Airway epithelial cell (primary cell): ENCODE measurements around the gene FAM174C. TPM values are rescaled to one million over a fixed set of nuclear protein-coding genes. Genes with fewer than 3 reads are reported as not detected.

Source experiments
- total RNA-seq: library from RNA; depleted of rRNA; stranded (reverse); fragments of >200 nt; gene quantifications from 2 replicates; pipeline ENCODE4 v1.2.3, GENCODE V29; 2015

Gene FAM174C
- total RNA-seq = 81.9 and 109 TPM in 2 replicates

DNA sequence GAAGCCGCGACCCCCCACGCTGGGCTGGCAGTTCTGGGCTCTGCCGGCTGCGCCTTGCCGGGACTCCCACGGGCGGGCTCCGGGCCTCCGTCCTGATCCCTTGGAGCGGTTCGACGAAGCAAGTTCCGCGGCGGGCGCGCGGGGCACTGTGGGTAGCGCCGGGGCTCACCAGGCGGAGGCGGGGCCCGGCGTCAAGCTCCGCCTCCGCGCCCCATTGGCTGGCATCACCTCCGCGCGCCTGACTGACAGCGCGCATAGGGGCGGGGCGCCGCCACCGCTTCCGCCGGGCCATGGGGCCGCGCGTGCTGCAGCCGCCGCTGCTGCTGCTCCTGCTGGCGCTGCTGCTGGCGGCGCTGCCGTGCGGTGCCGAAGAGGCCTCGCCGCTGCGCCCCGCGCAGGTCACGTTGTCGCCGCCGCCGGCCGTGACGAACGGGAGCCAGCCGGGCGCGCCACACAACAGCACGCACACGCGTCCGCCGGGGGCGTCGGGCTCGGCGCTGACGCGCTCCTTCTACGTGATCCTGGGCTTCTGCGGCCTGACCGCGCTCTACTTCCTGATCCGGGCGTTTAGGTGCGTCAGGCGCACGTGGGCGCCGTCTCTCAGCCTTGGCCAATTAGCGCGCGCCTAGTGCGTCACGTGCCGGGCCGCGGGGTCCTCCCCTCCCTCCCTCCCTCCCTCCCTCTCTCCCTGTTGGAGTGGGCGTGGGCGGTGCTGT is at the start of gene FAM174C:
FAM174C (plus strand) TSS at position 271 of the 716 bp plus-strand sequence; CDS start at position 291, 20 bp downstream.

DNA sequence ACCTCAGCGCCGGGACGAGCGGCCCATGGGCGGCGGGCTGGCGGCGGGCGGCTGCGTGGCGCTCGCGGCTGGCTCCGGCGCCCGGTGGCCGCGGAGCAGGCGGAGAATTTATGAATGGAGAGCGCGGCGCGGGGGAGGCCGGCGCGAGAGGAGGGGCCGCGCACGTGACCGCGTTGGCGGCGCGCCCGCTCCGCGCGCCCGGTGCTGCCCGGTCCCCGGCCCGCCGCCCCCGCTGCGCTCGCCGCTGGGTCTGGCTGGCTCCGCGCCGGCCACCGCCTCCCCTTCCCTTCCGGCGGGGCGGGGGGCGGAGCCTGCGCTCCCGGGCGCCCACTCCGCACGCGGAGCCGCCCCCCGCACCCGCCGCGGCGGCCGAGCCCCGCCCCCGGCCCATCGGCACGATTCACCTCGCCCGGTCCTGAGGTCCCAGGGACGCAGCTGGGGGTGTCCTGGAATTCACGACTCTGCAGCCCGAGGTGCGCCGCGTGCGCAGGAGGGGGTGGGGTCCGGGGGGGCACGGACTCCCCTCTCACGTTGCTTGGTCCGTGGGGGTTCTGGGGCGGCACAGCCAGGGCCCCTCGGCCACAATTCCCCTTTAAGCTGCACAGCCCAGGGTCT is 37.5 kb upstream of the FAM174C start, which contains the start of gene CBARP:
CBARP (minus strand) TSS at position 252 of the 615 bp plus-strand sequence. CDS start 1,905 bp downstream, outside the sequence.

DNA sequence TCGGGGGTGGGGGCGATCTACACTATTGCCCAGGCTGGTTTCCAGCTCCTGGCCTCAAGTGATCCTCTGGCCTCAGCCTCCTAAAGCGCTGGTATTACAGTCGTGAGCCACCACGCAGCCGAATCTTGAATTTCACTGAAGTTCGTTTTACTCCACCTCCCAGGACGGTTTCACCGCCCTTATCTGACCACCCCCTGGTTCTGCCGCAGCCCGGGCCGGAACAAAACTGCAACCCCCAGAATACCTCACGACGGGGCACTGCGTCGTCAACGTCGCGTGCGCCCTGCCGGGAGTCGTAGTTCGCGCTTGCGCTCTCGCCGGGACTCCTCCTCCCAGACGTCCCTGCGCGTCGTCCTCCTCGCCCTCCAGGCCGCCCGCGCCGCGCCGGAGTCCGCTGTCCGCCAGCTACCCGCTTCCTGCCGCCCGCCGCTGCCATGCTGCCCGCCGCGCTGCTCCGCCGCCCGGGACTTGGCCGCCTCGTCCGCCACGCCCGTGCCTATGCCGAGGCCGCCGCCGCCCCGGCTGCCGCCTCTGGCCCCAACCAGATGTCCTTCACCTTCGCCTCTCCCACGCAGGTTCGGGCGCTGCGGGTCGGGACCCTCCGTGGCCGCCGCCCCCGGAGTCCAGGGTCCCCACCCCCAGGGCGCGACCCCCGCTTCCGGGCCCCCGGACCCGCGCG is 33.8 kb upstream of the FAM174C start, which contains the start of gene ATP5F1D:
ATP5F1D (plus strand) TSS at position 335 of the 679 bp plus-strand sequence; CDS start at position 435, 100 bp downstream.

DNA sequence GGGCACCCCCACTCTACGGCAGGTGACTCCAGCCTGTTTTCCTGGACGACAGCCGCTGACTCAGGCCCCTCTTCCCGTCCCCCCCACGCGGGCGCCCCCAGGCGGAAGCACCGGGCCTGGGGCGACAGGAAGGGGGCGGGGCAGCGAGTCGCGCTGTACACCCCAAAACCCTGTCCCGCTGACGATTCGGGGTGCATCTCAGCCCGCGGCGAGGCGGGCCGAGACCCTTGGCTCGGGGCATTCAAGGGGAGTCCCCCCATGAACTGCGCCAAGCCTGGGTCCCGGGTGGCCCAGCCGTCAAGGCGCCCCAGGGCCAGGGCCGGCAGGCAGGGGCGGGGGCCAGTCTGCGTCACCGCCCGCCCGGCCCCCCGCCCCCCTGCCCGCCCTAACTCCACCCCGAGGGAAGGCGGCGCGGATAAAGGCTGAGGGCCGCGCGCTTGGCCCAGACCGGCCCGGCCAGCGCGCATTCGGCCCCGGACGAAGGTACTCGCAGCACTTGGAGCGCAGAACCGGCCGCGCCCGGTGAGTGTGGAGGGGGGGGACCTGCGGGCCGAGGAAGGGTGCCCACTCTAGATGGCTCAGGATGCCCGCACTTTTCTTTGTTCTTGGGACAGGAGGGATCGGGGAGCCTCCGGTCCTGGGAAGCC is 27.1 kb upstream of the FAM174C start, which contains the start of gene MIDN:
MIDN (plus strand) TSS at position 445 of the 647 bp plus-strand sequence. CDS start 1,714 bp downstream, outside the sequence.

DNA sequence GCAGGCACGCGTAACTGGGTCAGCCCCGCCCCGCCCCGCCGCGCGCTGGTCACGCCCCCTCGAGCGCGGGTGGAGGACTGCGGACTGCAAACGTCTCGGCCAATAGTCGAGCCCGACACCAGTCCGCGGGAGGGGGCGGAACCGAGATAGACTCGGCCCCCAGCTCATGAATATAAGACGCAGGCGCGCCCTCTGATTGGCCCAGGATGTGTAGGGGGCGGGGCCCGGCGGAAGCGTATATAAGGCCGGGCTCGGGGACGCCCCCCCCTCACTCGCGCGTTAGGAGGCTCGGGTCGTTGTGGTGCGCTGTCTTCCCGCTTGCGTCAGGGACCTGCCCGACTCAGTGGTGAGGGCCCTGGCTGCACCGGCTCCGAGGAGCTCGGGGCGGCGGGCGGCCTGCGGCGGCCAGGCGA is 6.3 kb upstream of the FAM174C start, which contains the start of gene CIRBP:
CIRBP (plus strand) TSS at position 268 of the 413 bp plus-strand sequence. CDS start 1,602 bp downstream, outside the sequence.

DNA sequence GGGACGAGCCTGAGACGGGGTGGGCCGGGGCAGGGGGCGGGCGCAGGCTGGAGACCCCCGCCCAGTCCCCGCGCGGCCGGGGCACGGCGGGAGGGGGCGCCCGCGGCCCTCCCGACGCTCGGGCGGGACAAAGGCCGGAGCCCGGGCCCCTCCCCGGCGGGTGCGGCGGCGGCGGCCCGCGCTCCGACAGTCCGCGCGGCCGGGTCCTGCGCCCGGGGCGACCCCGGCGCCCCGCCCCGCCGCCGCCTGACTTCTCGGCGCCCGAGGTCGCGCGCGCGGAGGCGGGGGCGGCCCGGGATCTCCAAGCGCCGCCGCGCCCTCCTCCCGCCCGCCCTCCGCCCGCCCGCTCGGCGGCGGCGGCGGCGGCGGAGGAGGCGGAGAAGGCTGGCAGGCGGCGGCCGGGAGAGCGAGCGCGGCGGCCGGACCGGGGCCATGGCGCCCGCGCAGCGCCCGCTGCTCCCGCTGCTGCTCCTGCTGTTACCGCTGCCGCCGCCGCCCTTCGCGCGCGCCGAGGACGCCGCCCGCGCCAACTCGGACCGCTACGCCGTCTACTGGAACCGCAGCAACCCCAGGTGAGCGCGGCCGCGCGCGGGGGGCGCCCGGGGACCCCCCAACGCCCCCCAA is 10.5 kb downstream of the FAM174C start, which contains the start of gene EFNA2:
EFNA2 (plus strand) TSS at position 137 of the 624 bp plus-strand sequence; CDS start at position 433, 296 bp downstream.

Other genes with a start within 250 kb of the FAM174C start
- gene CNN2, start 248.9 kb upstream of the FAM174C start, total RNA-seq = 247 and 249 TPM in 2 replicates
- gene ABCA7, start 235.4 kb upstream of the FAM174C start, total RNA-seq = 14.7 and 21.7 TPM in 2 replicates
- 9.0 and 12.5 TPM in 2 replicates for gene ARHGAP45, start 208.4 kb upstream of the FAM174C start, total RNA-seq
- 241 and 251 TPM in 2 replicates for gene POLR2E, start 180.2 kb upstream of the FAM174C start, total RNA-seq
- 330 and 347 TPM in 2 replicates for gene GPX4, start 171.5 kb upstream of the FAM174C start, total RNA-seq
- gene SBNO2, start 101.3 kb upstream of the FAM174C start, total RNA-seq = 37.3 and 53.2 TPM in 2 replicates
- gene STK11, start 69.8 kb upstream of the FAM174C start, total RNA-seq = 84.3 and 93.8 TPM in 2 replicates
- gene CBARP, start 37.5 kb upstream of the FAM174C start, total RNA-seq = 6.6 and 8.5 TPM in 2 replicates
- 142 and 144 TPM in 2 replicates for gene ATP5F1D, start 33.8 kb upstream of the FAM174C start, total RNA-seq
- gene MIDN, start 26.9 kb upstream of the FAM174C start, total RNA-seq = 32.7 and 52.6 TPM in 2 replicates
- 193 and 255 TPM in 2 replicates for gene CIRBP, start 6.2 kb upstream of the FAM174C start, total RNA-seq
- not detected in 2 replicates for gene EFNA2, start 10.3 kb downstream of the FAM174C start, total RNA-seq
- 151 and 201 TPM in 2 replicates for gene NDUFS7, start 108.4 kb downstream of the FAM174C start, total RNA-seq
- 28.4 and 31.1 TPM in 2 replicates for gene GAMT, start 126.0 kb downstream of the FAM174C start, total RNA-seq
- gene DAZAP1, start 132.1 kb downstream of the FAM174C start, total RNA-seq = 62.3 and 89.2 TPM in 2 replicates
- gene RPS15, start 162.9 kb downstream of the FAM174C start, total RNA-seq = 2,484 and 5,127 TPM in 2 replicates
- 0.05 and 0.07 TPM in 2 replicates for gene APC2, start 174.6 kb downstream of the FAM174C start, total RNA-seq
- gene C19orf25, start 203.7 kb downstream of the FAM174C start, total RNA-seq = 33.7 and 51.3 TPM in 2 replicates
- gene PCSK4, start 214.8 kb downstream of the FAM174C start, total RNA-seq = 0.28 and 0.71 TPM in 2 replicates
- gene REEP6, start 215.7 kb downstream of the FAM174C start, total RNA-seq = 8.3 and 10.4 TPM in 2 replicates
- 3.7 and 5.2 TPM in 2 replicates for gene ADAMTSL5, start 237.5 kb downstream of the FAM174C start, total RNA-seq
- gene PLK5, start 248.5 kb downstream of the FAM174C start, total RNA-seq = 0.05 TPM in 1 of 2 replicates, not detected in the other